HG03575 (cell line): Measurements from ENCODE around the gene CAMTA1.
"Not testable (repeated sequence)": the region's sequence is repeated elsewhere in the genome, so short reads cannot be mapped to it uniquely, and the experiment has no call there.

ENCODE experiments used
- ATAC-seq: cut with Tn5 transposase; IDR thresholded peaks from one replicate; pipeline ENCODE4 v1.9.1; 2021; ENCODE audit not compliant: unreplicated experiment, insufficient number of reproducible peaks, low FRiP score; ENCODE audit errors: extremely low read depth

CAMTA1 gene

GRCh38 chr1:7786795-7787194 lies 1001.5 kb downstream of the CAMTA1 start:
- no peak for ATAC-seq

- ATAC-seq: no peak
These were observed 1004.6 kb downstream of the CAMTA1 start for GRCh38 chr1:7789828-7790227.

GRCh38 chr1:7791027-7791426 lies 1005.8 kb downstream of the CAMTA1 start:
- ATAC-seq: not testable (repeated sequence)

- ATAC-seq: no peak
These were observed 1010.2 kb downstream of the CAMTA1 start for GRCh38 chr1:7795406-7795805.

- ATAC-seq: no peak
These were observed 1020.2 kb downstream of the CAMTA1 start for GRCh38 chr1:7805460-7805859.

- no peak for ATAC-seq
These were observed 1023.1 kb downstream of the CAMTA1 start for GRCh38 chr1:7808253-7808844.

- no peak for ATAC-seq
These were observed 1024.5 kb downstream of the CAMTA1 start for GRCh38 chr1:7809742-7810141.

GRCh38 chr1:7810395-7810794 lies 1025.1 kb downstream of the CAMTA1 start:
- no peak for ATAC-seq

GRCh38 chr1:7811476-7811875 lies 1026.2 kb downstream of the CAMTA1 start:
- no peak for ATAC-seq

- no peak for ATAC-seq
These were observed 1028.6 kb downstream of the CAMTA1 start for GRCh38 chr1:7813677-7814373.
